Endothelial cell (in vitro differentiated cells): ENCODE data around the gene PRXL2B. TPM values are rescaled to one million over a fixed set of nuclear protein-coding genes. Genes with fewer than 3 reads are reported as not detected.
A peak's percentile ranks its signal among the peaks of the same experiment; 100 is the strongest.

Experiments used
- DNase-seq: peaks from one replicate; pipeline ENCODE4 v3.0.0; 2021; ENCODE audit warnings: low spot score
- H3K27ac Mint-ChIP-seq: one replicate; pipeline ENCODE4 v1.8.0; 2021; ENCODE audit warnings: mixed read lengths, inconsistent platforms; ENCODE audit not compliant: unreplicated experiment
- H3K27me3 Mint-ChIP-seq: one replicate; pipeline ENCODE4 v1.8.0; 2021; ENCODE audit warnings: mild to moderate bottlenecking, moderate library complexity, mixed read lengths, inconsistent platforms; ENCODE audit not compliant: unreplicated experiment
- H3K36me3 Mint-ChIP-seq: one replicate; pipeline ENCODE4 v1.8.0; 2021; ENCODE audit warnings: mild to moderate bottlenecking, low read depth, mixed read lengths, inconsistent platforms; ENCODE audit not compliant: unreplicated experiment
- H3K4me1 Mint-ChIP-seq: one replicate; pipeline ENCODE4 v1.8.0; 2021; ENCODE audit warnings: mild to moderate bottlenecking, mixed read lengths, inconsistent platforms; ENCODE audit not compliant: unreplicated experiment
- H3K4me3 Mint-ChIP-seq: one replicate; pipeline ENCODE4 v1.8.0; 2021; ENCODE audit warnings: mild to moderate bottlenecking, mixed read lengths, inconsistent platforms; ENCODE audit not compliant: unreplicated experiment
- H3K9me3 Mint-ChIP-seq: one replicate; pipeline ENCODE4 v1.8.0; 2021; ENCODE audit warnings: mixed read lengths, inconsistent platforms; ENCODE audit not compliant: unreplicated experiment
- CTCF ChIP-seq: fragments of 200-600 bp; sonication (generic); IDR thresholded peaks from one replicate; pipeline ENCODE4 v1.5.0; 2021; ENCODE audit warnings: antibody characterized with exemption; ENCODE audit not compliant: unreplicated experiment
- total RNA-seq: library from RNA; stranded (reverse); fragmentation: NEBNext Ultra II Directional; extraction: Animal tissue kit (Norgen Biotek cat#: 25700); gene quantifications from one replicate; pipeline ENCODE4 v1.2.1, GENCODE V29; 2021; ENCODE audit not compliant: unreplicated experiment

The PRXL2B gene
- total RNA-seq, 1 donor from 2014 or later, result 35.6 TPM

- Mint-ChIP-seq H3K4me1 (peaks cover 8% of the 10 kb centered on the region), H3K36me3 (no peaks in the 10 kb centered on the region), H3K9me3 (no peaks in the 10 kb centered on the region), H3K27me3 (peaks cover 12% of the 10 kb centered on the region), H3K4me3 (no peak overlapping the region), H3K27ac (no peak overlapping the region)
- no peak for DNase-seq
- TF ChIP-seq CTCF, result no peak
Measured at GRCh38 chr1:2588661-2589430, 2.3 kb downstream of the PRXL2B start.

GRCh38 chr1:2589431-2590232 is 3.1 kb downstream of the PRXL2B start:
- Mint-ChIP-seq H3K27me3 (peaks cover 9% of the 10 kb centered on the region), H3K27ac (no peak overlapping the region), H3K4me1 (peaks cover 5% of the 10 kb centered on the region), H3K4me3 (no peak overlapping the region), H3K9me3 (no peaks in the 10 kb centered on the region), H3K36me3 (no peaks in the 10 kb centered on the region)
- TF ChIP-seq CTCF, result no peak
- no peak for DNase-seq

GRCh38 chr1:2590233-2591141 is 3.9 kb downstream of the PRXL2B start:
- Mint-ChIP-seq H3K27me3 (peaks cover 8% of the 10 kb centered on the region), H3K9me3 (no peaks in the 10 kb centered on the region), H3K36me3 (no peaks in the 10 kb centered on the region), H3K4me3 (no peak overlapping the region), H3K27ac (no peak overlapping the region), H3K4me1 (no peaks in the 10 kb centered on the region)
- TF ChIP-seq CTCF, result no peak
- DNase-seq, result no peak

- Mint-ChIP-seq H3K4me3 (peak overlapping the region; percentile 25), H3K36me3 (no peaks in the 10 kb centered on the region), H3K9me3 (no peaks in the 10 kb centered on the region), H3K4me1 (no peaks in the 10 kb centered on the region), H3K27me3 (peaks cover 5% of the 10 kb centered on the region), H3K27ac (no peak overlapping the region)
- DNase-seq, result no peak
- TF ChIP-seq CTCF, result no peak
Measured at GRCh38 chr1:2591233-2591580, 4.6 kb downstream of the PRXL2B start.
